HFFc6 (cell line): Measurements from ENCODE around the gene CSF1R. TPM values are rescaled to one million over a fixed set of nuclear protein-coding genes. Genes with fewer than 3 reads are reported as not detected.
"Not testable (repeated sequence)": the region's sequence is repeated elsewhere in the genome, so short reads cannot be mapped to it uniquely, and the experiment has no call there.

ENCODE experiments used
- DNase-seq: peaks from one replicate; pipeline ENCODE4 v3.0.0-alpha.2; 2018
- H3K27ac Mint-ChIP-seq: 2 replicates; pipeline ENCODE4 v1.8.0; 2020; ENCODE audit warnings: mild to moderate bottlenecking, mixed read lengths
- H3K27me3 Mint-ChIP-seq: 2 replicates; pipeline ENCODE4 v1.8.0; 2021; ENCODE audit warnings: mild to moderate bottlenecking, moderate library complexity, mixed read lengths; ENCODE audit not compliant: insufficient read depth
- H3K36me3 Mint-ChIP-seq: 2 replicates; pipeline ENCODE4 v1.8.0; 2021; ENCODE audit warnings: low read depth, mixed read lengths
- H3K4me1 Mint-ChIP-seq: 2 replicates; pipeline ENCODE4 v1.8.0; 2020; ENCODE audit warnings: low read depth, mixed read lengths
- H3K4me3 Mint-ChIP-seq: 2 replicates; pipeline ENCODE4 v1.8.0; 2020; ENCODE audit warnings: mild to moderate bottlenecking, moderate library complexity, mixed read lengths
- H3K9me3 Mint-ChIP-seq: 2 replicates; pipeline ENCODE4 v1.8.0; 2020; ENCODE audit warnings: mild to moderate bottlenecking, mixed read lengths
- total RNA-seq, 6 experiments: library from RNA; stranded (reverse); fragmentation: NEBNext Ultra II Directional; extraction: Animal tissue kit (Norgen Biotek cat#: 25700); gene quantifications; 2 replicates in 1 of 6; 3 replicates in 5 of 6; pipeline ENCODE4 v1.2.3, GENCODE V29; 2021
- TF ChIP-seq, protein P1 (sequence below): fragments of 200-600 bp; sonication (generic); IDR thresholded peaks from 2 replicates; pipeline ENCODE4 v1.5.0; 2021; ENCODE audit warnings: antibody characterized with exemption, mild to moderate bottlenecking

CSF1R gene
- total RNA-seq, 6 experiments from 2014 or later = 0.26 to 1.5 (median 0.78) TPM

DNA sequence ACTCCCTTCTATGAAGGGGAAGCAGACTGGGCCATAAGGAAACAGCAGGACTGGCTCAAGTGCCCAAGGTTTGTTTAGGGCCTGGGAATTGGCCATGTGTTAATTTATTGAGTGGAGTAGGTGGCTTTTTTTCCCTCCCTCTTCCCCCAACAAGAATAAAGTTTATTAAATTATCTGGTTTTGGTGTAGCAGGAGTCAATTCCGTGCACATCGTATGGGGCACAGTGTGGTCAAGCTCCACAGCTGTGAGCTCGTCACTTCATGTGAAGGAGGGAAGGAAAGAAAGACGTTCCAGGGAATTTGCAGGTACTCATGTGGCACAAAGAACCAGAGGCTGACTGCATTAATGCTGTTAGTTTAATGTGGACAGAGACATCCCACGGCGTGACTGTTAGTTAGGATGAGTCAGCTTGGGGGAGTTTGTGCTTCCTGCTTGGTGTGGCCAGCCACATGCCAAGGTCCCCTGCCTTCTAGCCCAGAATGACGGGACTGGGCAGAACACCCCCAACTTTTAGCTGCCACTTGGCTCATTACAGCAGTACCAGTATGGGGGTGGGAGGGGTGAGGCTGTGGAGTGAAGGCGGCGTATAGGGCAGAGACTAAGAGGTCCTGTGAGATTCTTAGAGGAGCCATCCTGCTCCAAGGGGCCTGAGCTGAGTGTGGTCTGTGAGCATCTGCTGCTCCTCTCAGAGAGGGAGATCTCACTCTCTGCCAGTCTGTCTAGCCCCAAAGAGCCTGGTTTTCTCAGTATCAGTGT is 33.2 kb downstream of the CSF1R start:
- peaks cover 75% of the 10 kb centered on the region for H3K36me3 Mint-ChIP-seq
- TF ChIP-seq, protein P1, sequence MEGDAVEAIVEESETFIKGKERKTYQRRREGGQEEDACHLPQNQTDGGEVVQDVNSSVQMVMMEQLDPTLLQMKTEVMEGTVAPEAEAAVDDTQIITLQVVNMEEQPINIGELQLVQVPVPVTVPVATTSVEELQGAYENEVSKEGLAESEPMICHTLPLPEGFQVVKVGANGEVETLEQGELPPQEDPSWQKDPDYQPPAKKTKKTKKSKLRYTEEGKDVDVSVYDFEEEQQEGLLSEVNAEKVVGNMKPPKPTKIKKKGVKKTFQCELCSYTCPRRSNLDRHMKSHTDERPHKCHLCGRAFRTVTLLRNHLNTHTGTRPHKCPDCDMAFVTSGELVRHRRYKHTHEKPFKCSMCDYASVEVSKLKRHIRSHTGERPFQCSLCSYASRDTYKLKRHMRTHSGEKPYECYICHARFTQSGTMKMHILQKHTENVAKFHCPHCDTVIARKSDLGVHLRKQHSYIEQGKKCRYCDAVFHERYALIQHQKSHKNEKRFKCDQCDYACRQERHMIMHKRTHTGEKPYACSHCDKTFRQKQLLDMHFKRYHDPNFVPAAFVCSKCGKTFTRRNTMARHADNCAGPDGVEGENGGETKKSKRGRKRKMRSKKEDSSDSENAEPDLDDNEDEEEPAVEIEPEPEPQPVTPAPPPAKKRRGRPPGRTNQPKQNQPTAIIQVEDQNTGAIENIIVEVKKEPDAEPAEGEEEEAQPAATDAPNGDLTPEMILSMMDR = no peak
- peak overlapping the region; percentile 92 for H3K27ac Mint-ChIP-seq
- peak; percentile 79 for DNase-seq
- H3K4me1 Mint-ChIP-seq = peaks cover 71% of the 10 kb centered on the region
- H3K27me3 Mint-ChIP-seq = peaks cover 5% of the 10 kb centered on the region
- no peaks in the 10 kb centered on the region for H3K9me3 Mint-ChIP-seq
- H3K4me3 Mint-ChIP-seq = peak overlapping the region; percentile 48

DNA sequence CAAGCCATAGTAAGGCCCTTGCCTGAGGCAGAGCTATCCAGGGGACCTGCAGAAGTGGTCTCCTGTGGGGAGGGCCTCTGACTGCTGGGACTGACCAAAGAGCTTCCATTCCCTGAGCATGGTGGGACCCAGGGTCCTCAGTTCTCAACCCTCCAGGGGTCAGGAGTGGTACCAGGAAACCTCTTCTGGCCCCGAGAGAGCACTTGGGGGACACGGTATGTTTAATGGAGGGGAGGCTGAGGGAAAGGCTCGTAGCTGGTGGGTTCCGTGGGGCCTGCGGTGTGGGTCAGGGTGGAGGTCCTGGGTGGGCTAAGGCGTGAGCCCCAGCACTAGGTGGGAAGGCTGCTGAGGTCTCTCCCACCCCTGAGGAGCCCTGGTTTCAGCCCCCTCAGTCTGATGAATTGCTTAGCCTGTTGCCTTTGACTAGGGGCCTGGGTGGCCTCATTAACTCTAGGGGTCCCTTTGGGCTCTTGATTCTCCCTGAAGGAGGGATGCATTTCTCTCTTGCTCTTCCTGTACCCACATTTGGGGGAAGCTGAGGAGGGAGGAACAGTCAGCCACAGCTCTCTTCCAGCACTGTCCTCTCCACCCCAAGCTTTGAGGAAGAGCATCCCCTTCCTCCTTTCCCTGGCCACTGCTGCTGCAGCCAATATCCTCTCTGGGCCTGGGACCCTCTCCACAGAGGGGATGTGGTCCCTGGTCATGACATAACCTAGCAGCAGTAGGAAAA is 34.0 kb downstream of the CSF1R start:
- no peaks in the 10 kb centered on the region for H3K9me3 Mint-ChIP-seq
- H3K4me3 Mint-ChIP-seq = peak overlapping the region; percentile 48; the same call in 1 of the 2 replicates
- H3K27ac Mint-ChIP-seq = peak overlapping the region; percentile 92
- DNase-seq = no peak
- H3K4me1 Mint-ChIP-seq = peaks cover 64% of the 10 kb centered on the region
- peaks cover 77% of the 10 kb centered on the region for H3K36me3 Mint-ChIP-seq
- peaks cover 5% of the 10 kb centered on the region for H3K27me3 Mint-ChIP-seq
- TF ChIP-seq, protein P1 = no peak

DNA sequence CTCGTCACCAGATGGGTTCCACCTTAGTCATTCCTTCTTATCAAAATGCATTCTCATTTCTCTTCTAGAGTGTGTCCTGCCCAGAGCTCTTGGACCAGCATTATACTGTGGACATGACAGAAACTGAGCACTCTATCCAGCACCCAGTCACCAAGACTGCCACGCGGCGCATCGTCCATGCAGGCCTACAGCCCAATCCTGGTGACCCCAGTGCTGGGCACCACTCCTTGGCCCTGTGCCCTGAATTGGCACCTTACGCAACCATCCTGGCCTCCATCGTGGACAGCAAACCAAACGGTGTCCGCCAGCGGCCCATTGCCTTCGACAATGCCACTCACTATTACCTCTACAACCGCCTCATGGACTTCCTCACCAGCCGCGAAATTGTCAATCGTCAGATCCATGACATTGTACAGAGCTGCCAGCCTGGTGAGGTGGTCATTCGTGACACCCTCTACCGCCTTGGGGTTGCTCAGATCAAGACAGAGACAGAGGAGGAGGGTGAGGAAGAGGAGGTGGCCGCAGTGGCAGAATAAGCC is 34.6 kb downstream of the CSF1R start:
- Mint-ChIP-seq H3K36me3 (peaks cover 77% of the 10 kb centered on the region), H3K9me3 (no peaks in the 10 kb centered on the region), H3K27ac (peak overlapping the region; percentile 92), H3K4me3 (no peak overlapping the region), H3K4me1 (peaks cover 57% of the 10 kb centered on the region), H3K27me3 (peaks cover 2% of the 10 kb centered on the region)
- TF ChIP-seq, protein P1 = no peak
- DNase-seq = no peak

DNA sequence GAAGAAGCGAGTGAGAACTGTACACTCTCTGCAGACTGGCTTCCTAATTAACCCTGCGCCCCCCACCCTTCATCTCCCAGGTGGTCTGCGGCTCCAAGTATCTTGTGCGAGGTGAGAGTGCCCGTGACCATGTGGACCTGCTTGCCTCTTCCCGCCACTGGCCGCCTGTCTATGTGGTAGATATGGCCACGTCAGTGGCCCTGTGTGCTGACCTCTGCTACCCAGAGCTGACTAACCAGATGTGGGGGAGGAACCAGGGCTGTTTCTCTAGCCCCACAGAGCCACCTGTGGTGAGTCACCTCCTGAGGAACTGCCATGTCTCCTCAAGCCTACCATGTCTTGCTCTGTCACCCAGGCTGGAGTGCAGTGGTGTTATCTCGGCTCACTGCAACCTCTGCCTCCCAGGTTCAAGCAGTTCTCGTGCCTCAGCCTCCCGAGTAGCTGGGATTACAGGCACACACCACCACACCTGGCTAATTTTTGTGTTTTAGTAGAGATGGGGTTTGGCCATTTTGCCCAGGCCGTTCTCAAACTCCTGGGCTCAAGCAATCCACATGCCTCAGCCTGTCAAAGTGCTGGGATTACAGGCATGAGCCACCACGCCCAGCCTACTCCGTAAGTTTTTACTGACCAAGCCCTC is 36.1 kb downstream of the CSF1R start:
- H3K9me3 Mint-ChIP-seq, H3K27me3 Mint-ChIP-seq, H3K4me3 Mint-ChIP-seq: not testable (repeated sequence)
- peak overlapping the region; percentile 78 for H3K27ac Mint-ChIP-seq
- peaks cover 56% of the 10 kb centered on the region for H3K4me1 Mint-ChIP-seq
- peak; percentile 71 for DNase-seq
- peaks cover 70% of the 10 kb centered on the region for H3K36me3 Mint-ChIP-seq

DNA sequence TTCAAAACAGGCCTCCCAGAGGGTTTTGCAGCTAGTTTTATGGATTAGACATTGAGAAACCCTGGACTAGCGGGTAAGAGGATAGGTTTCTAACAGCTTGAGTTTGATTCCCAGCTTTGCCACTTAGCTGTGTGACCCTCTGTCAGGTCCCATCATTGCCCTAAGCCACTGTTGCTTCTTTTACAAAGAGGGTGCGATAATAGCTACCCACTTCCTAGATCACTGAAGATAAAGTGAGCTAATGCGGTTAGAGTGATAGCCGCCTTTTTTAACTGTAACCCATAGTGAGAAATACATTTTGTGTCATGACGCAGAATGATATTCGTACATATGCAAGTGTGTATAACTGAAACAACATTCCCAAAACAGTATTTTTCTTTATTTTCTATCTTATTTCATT is 40.3 kb downstream of the CSF1R start:
- TF ChIP-seq, protein P1 = no peak
- no peak for DNase-seq
- Mint-ChIP-seq H3K36me3 (peaks cover 71% of the 10 kb centered on the region), H3K27ac (no peak overlapping the region), H3K9me3 (no peaks in the 10 kb centered on the region), H3K4me3 (no peak overlapping the region), H3K4me1 (peaks cover 62% of the 10 kb centered on the region), H3K27me3 (peaks cover 2% of the 10 kb centered on the region)
